D721Med (cell line): ENCODE measurements around the gene DOCK3.
"Not testable (repeated sequence)": the region's sequence is repeated elsewhere in the genome, so short reads cannot be mapped to it uniquely, and the experiment has no call there.

Experiments used
- DNase-seq: peaks from one replicate; pipeline ENCODE4 v3.0.0; 2011; ENCODE audit warnings: low spot score; ENCODE audit not compliant: insufficient read length
- FAIRE-seq: peaks from 2 replicates; lab custom pipeline; 2011; peaks lifted over from hg19 to GRCh38; lab: Jason Lieb, UNC
- TF ChIP-seq, protein P1 (sequence below): IDR thresholded peaks from 2 replicates; pipeline ENCODE4 v1.5.1; 2012; ENCODE audit warnings: mild to moderate bottlenecking, control low read depth; ENCODE audit not compliant: insufficient read depth; ENCODE audit errors: missing control alignments

DOCK3 gene

DNA sequence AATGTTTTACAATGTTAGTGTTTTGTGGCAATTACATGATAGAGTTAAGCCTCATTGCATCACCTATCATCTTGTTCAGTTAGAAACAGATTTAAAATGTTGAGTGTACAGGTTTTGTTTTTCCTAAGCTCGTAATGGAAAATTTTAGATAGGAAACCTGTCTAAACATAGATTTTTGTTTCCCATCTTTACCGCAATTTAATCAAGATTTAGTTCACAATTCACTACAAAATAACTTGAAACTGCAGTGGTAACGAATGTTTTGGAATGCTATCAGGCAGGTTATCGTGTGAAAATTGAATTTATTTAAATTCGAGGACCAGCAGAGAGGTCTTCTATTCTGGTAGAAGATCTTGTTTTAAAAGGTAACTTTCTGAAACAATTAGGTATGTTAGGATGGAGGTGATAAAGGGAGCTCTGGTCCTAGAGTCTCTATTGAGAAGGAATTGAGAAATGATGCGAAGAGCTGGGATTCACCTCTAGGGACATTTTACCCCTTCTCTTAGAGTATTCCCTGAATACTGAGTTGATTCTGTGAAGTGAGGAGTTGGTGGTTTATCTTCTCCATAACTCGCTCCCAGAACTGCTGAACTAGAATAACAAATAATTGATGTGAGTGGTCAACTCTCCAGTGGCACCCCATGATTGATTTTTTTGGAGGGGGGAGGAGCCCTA lies 1.4 kb downstream of the DOCK3 start:
- FAIRE-seq, result peak; percentile 61
- no peak for DNase-seq
- TF ChIP-seq, protein P1, sequence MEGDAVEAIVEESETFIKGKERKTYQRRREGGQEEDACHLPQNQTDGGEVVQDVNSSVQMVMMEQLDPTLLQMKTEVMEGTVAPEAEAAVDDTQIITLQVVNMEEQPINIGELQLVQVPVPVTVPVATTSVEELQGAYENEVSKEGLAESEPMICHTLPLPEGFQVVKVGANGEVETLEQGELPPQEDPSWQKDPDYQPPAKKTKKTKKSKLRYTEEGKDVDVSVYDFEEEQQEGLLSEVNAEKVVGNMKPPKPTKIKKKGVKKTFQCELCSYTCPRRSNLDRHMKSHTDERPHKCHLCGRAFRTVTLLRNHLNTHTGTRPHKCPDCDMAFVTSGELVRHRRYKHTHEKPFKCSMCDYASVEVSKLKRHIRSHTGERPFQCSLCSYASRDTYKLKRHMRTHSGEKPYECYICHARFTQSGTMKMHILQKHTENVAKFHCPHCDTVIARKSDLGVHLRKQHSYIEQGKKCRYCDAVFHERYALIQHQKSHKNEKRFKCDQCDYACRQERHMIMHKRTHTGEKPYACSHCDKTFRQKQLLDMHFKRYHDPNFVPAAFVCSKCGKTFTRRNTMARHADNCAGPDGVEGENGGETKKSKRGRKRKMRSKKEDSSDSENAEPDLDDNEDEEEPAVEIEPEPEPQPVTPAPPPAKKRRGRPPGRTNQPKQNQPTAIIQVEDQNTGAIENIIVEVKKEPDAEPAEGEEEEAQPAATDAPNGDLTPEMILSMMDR, result no peak

DNA sequence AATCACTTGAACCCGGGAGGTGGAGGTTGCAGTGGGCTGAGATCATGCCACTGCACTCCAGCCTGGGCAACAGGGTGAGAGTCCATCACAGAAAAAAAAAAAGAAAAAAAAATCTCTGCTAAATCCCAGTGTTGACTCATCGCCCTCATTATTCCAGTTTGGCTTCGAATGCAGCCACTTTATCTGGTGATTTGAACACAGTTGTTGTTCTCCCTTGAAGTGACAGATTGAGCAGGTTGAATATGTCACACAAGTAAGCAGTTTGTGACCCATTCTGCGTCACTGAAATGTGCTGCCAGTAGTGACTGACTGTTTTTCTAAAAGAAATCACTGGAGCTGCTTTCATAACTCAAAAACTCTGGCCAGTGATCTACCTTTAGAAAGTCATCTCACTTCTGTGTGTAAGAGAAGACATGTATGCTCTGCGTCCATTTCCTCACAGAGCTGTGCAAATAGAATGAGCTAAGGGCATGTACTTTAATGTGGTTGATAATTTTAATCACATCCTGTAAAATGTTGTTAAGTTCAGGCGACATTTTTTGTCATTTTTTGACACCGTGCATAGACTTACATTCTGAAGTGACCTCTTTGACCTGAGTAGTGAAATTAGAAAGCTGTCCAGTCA lies 12.5 kb downstream of the DOCK3 start:
- FAIRE-seq (no peak), DNase-seq (no peak)
- TF ChIP-seq, protein P1, result no peak

DNA sequence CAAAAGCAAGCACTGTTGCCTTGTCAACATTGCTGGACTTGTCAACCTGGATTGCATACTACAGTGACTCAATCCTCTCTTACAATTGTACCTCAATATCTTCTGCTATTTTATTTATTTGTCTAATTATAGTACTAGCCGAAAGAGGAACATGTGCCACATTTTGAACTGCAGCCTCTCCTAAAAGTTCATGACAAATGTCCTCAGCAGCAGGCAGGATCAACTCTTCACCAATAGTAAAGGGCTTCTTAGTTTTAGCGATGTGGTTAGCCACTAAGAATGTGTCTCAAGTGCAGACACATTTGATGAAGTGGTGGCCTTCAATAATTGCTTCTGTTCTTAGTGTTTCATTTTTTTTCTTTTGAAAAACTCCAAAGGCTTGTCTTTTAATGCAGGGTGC lies 13.2 kb downstream of the DOCK3 start:
- TF ChIP-seq, protein P1, result no peak
- DNase-seq, result no peak
- FAIRE-seq, result no peak

DNA sequence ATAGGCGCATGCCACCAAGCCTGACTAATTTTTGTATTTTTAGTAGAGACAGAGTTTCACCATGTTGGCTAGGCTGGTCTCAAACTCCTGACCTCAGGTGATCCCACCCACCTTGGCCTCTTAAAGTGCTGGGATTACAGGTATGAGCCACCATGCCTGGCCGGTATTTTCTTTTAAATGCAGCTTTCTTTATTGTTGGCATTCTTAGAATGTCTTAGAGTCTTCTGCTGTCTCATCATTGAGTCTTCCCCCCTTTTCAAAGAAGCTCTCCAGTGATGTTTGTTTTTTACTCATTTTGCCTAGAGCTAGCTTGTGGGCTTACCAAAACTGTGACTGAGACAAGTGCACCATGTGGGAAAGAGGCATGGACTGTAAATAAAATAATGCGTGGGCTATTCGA lies 13.9 kb downstream of the DOCK3 start:
- DNase-seq, FAIRE-seq: not testable (repeated sequence)

DNA sequence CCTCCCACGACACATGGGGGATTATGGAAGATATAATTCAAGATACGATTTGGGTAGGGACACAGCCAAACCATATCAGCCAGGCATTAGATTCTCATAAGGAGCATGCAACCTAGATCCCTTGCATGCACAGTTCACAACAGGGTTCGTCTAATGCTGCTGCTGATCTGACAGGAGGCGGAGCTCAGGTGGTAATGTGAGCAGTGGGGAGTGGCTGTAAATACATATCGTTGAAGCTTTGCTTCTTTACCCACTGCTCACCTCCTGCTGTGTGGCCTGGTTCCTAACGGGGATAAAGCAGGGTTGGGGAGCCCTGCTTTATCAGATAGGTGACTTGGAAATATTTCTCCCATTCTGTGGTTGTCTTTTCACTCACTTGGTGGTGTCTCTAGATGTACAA lies 14.8 kb downstream of the DOCK3 start:
- TF ChIP-seq, protein P1, result no peak
- DNase-seq (no peak), FAIRE-seq (no peak)

DNA sequence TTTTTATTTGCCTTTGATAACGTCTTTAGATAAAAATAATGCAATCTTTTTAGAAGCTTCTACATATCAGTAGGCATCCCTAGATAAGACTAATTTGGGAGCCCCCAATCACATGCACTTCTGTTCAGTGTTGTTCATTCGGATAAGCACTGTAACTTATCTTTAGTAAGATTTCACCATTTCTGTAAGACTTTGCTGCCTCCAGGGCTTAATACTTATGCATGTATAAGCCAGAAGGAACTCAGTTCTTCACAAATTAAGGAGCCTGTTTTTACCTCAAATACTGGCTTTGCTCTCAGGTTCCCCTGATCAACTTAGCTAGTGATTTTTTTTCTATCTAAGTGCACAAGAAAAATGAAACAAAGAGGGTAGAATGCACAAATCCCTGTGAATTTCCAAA lies 20.3 kb downstream of the DOCK3 start:
- DNase-seq (no peak), FAIRE-seq (no peak)
- TF ChIP-seq, protein P1, result no peak

DNA sequence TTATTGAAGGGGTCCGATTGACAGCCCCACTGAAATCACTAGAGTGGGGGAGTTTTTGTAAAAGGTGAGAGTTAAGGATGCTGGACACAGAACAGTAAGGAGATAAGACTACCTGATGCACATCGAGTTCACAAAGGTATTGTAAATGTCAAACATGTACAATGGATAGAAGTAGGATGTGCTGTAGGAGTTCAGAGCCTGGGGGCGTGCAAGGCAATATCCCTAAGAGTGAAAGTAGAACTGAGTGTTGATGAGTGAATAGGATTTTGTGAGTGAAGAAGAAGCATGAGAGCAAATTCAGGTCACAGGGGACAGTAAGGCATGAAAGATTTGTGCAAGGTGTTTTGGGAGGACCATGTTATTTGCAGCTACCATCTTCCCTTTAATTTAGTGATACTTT lies 21.5 kb downstream of the DOCK3 start:
- FAIRE-seq (no peak), DNase-seq (no peak)
- TF ChIP-seq, protein P1, result no peak
